Neural cell (in vitro differentiated cells): ENCODE data around the gene MYF6. TPM values are rescaled to one million over a fixed set of nuclear protein-coding genes. Genes with fewer than 3 reads are reported as not detected.

Source experiments
- H2AFZ ChIP-seq: fragments of 200-600, 300-800 bp; sonication (generic), shearing (Covaris generic); 2 replicates; pipeline ENCODE4 v1.6.0; 2014; ENCODE audit warnings: low read depth, mild to moderate bottlenecking, antibody characterized with exemption, low read length, moderate library complexity
- H3F3A ChIP-seq: fragments of 200-600 bp; shearing (Covaris generic); 2 replicates; pipeline ENCODE4 v1.6.1; 2016; ENCODE audit warnings: mild to moderate bottlenecking, moderate library complexity, mixed read lengths, antibody characterized with exemption, low read length; ENCODE audit not compliant: insufficient read depth, poor library complexity, severe bottlenecking
- H3K27ac ChIP-seq: fragments of 200-600, 300-800 bp; sonication (generic), shearing (Covaris generic); 2 replicates; pipeline ENCODE4 v1.5.1; 2014; ENCODE audit warnings: mild to moderate bottlenecking, low read length, moderate library complexity
- H3K27me3 ChIP-seq: fragments of 300-800, 200-600 bp; sonication (generic), shearing (Covaris generic); 2 replicates; pipeline ENCODE4 v1.6.0; 2014; ENCODE audit warnings: mild to moderate bottlenecking, low read depth, low read length, moderate library complexity; ENCODE audit not compliant: insufficient read depth
- H3K36me3 ChIP-seq: fragments of 300-800, 200-600 bp; sonication (generic), shearing (Covaris generic); 2 replicates; pipeline ENCODE4 v1.5.1; 2014; ENCODE audit warnings: mild to moderate bottlenecking, antibody characterized with exemption, low read length, moderate library complexity; ENCODE audit not compliant: insufficient read depth
- H3K4me2 ChIP-seq: fragments of 300-800, 200-600 bp; sonication (generic), shearing (Covaris generic); 2 replicates; pipeline ENCODE4 v1.6.0; 2014; ENCODE audit warnings: mild to moderate bottlenecking, low read length
- H3K4me3 ChIP-seq: fragments of 300-800, 200-600 bp; sonication (generic), shearing (Covaris generic); 2 replicates; pipeline ENCODE4 v1.5.1; 2014; ENCODE audit warnings: mild to moderate bottlenecking, low read length, moderate library complexity
- H3K79me2 ChIP-seq: fragments of 200-600 bp; shearing (Covaris generic); replicated peaks from 2 replicates; pipeline ENCODE4 v1.6.0; 2014; ENCODE audit warnings: mild to moderate bottlenecking, low read length, moderate library complexity; ENCODE audit not compliant: insufficient read depth
- H3K9ac ChIP-seq: fragments of 300-800, 200-600 bp; sonication (generic), shearing (Covaris generic); 2 replicates; pipeline ENCODE4 v1.6.1; 2016; ENCODE audit warnings: mild to moderate bottlenecking, low read length, mixed read lengths
- H3K9me2 ChIP-seq: fragments of 200-600 bp; shearing (Covaris generic); 2 replicates; pipeline ENCODE4 v1.6.1; 2016; ENCODE audit warnings: mild to moderate bottlenecking, low read length, mixed read lengths; ENCODE audit not compliant: insufficient read depth
- H3K9me3 ChIP-seq: fragments of 200-600, 300-800 bp; sonication (generic), shearing (Covaris generic); 2 replicates; pipeline ENCODE4 v1.6.1; 2016; ENCODE audit warnings: mild to moderate bottlenecking, mixed run types, low read length, moderate library complexity, mixed read lengths
- H4K20me1 ChIP-seq: fragments of 200-600 bp; shearing (Covaris generic); 2 replicates; pipeline ENCODE4 v1.6.1; 2016; ENCODE audit warnings: mild to moderate bottlenecking, mixed run types; ENCODE audit not compliant: insufficient read depth
- EP300 ChIP-seq: fragments of 450-650 bp; conservative IDR thresholded peaks from 2 replicates; pipeline ENCODE4 v1.6.1; 2014; ENCODE audit warnings: antibody characterized with exemption, mild to moderate bottlenecking, moderate library complexity; ENCODE audit not compliant: poor library complexity, severe bottlenecking
- EZH2 ChIP-seq: fragments of 200-600, 300-800 bp; shearing (Covaris generic), sonication (generic); IDR thresholded peaks from 2 replicates; pipeline ENCODE4 v1.6.1; 2014; ENCODE audit warnings: antibody characterized with exemption, low read length, borderline replicate concordance, mild to moderate bottlenecking; ENCODE audit not compliant: insufficient read depth, poor library complexity, severe bottlenecking
- MXI1 ChIP-seq: fragments of 450-650 bp; conservative IDR thresholded peaks from 2 replicates; pipeline ENCODE4 v1.6.1; 2014; ENCODE audit warnings: antibody characterized with exemption, mild to moderate bottlenecking; ENCODE audit not compliant: poor library complexity, severe bottlenecking
- POLR2AphosphoS5 ChIP-seq: IDR thresholded peaks from 2 replicates; pipeline ENCODE4 v1.6.1; 2012
- RAD21 ChIP-seq: fragments of 450-650 bp; conservative IDR thresholded peaks from 2 replicates; pipeline ENCODE4 v1.6.1; 2014; ENCODE audit warnings: antibody characterized with exemption, mild to moderate bottlenecking, moderate library complexity
- SMC3 ChIP-seq: fragments of 450-650 bp; conservative IDR thresholded peaks from 2 replicates; pipeline ENCODE4 v1.6.1; 2014; ENCODE audit warnings: antibody characterized with exemption, mild to moderate bottlenecking, moderate library complexity; ENCODE audit not compliant: poor library complexity
- TAF1 ChIP-seq: IDR thresholded peaks from 2 replicates; pipeline ENCODE4 v1.6.1; 2012; ENCODE audit warnings: low read depth
- polyA plus RNA-seq: library from polyadenylated mRNA; depleted of rRNA; stranded (reverse); fragments of >200 nt; gene quantifications from 2 replicates; pipeline ENCODE4 v1.2.3, GENCODE V29; 2014
- TF ChIP-seq, protein P1 (sequence below): fragments of 450-650 bp; IDR thresholded peaks from 2 replicates; pipeline ENCODE4 v1.5.1; 2014; ENCODE audit warnings: antibody characterized with exemption, mild to moderate bottlenecking, moderate library complexity; ENCODE audit not compliant: poor library complexity, severe bottlenecking
- TF ChIP-seq, protein P2 (sequence below): IDR thresholded peaks from 2 replicates; pipeline ENCODE4 v1.6.1; 2012; ENCODE audit warnings: borderline replicate concordance

MYF6 gene
- polyA plus RNA-seq, 1 donor from 2014 or later = not detected

DNA sequence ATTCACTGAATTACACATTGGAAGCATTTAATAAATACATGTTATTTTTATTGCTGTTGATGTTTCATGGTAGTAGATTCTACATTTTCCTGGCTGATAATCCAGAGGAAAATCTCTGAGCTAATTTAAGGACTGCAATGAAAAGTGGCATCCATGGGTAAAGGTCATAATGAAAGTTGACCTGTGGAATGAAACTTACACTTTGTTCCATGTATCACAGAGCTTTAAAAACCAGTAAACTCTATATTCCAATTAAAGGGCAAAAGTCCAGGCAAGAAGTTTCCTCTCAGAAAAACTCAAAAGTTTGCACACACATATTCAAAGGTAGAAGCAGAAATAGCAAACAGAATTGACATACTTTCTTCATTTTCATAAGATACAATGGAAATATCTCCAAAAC, 44.8 kb upstream of the MYF6 start:
- Histone ChIP-seq H2AFZ (no peak overlapping the region), H3K9me2 (no peaks in the 10 kb centered on the region), H4K20me1 (no peaks in the 10 kb centered on the region), H3K4me3 (no peak overlapping the region), H3K79me2 (no peaks in the 10 kb centered on the region), H3K9ac (no peak overlapping the region), H3K27me3 (no peaks in the 10 kb centered on the region), H3K9me3 (no peaks in the 10 kb centered on the region), H3F3A (no peaks in the 10 kb centered on the region), H3K27ac (no peak overlapping the region), H3K36me3 (no peaks in the 10 kb centered on the region), H3K4me2 (no peak overlapping the region)
- TF ChIP-seq SMC3 (no peak), RAD21 (no peak), EP300 (no peak), POLR2AphosphoS5 (no peak)
- TF ChIP-seq, protein P1, sequence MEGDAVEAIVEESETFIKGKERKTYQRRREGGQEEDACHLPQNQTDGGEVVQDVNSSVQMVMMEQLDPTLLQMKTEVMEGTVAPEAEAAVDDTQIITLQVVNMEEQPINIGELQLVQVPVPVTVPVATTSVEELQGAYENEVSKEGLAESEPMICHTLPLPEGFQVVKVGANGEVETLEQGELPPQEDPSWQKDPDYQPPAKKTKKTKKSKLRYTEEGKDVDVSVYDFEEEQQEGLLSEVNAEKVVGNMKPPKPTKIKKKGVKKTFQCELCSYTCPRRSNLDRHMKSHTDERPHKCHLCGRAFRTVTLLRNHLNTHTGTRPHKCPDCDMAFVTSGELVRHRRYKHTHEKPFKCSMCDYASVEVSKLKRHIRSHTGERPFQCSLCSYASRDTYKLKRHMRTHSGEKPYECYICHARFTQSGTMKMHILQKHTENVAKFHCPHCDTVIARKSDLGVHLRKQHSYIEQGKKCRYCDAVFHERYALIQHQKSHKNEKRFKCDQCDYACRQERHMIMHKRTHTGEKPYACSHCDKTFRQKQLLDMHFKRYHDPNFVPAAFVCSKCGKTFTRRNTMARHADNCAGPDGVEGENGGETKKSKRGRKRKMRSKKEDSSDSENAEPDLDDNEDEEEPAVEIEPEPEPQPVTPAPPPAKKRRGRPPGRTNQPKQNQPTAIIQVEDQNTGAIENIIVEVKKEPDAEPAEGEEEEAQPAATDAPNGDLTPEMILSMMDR = no peak

GRCh38 chr12:80670214-80670613, 37.2 kb upstream of the MYF6 start:
- no peak overlapping the region for H3K4me3 ChIP-seq
- no peaks in the 10 kb centered on the region for H3F3A ChIP-seq
- H3K36me3 ChIP-seq = no peaks in the 10 kb centered on the region
- H4K20me1 ChIP-seq = no peaks in the 10 kb centered on the region
- H2AFZ ChIP-seq = no peak overlapping the region
- H3K9me2 ChIP-seq = no peaks in the 10 kb centered on the region
- H3K27me3 ChIP-seq = no peaks in the 10 kb centered on the region
- no peak overlapping the region for H3K27ac ChIP-seq
- TF ChIP-seq EZH2 (no peak), RAD21 (no peak), MXI1 (no peak), POLR2AphosphoS5 (no peak), TAF1 (no peak), EP300 (no peak), SMC3 (no peak)
- TF ChIP-seq, protein P1 = no peak
- TF ChIP-seq, protein P2, sequence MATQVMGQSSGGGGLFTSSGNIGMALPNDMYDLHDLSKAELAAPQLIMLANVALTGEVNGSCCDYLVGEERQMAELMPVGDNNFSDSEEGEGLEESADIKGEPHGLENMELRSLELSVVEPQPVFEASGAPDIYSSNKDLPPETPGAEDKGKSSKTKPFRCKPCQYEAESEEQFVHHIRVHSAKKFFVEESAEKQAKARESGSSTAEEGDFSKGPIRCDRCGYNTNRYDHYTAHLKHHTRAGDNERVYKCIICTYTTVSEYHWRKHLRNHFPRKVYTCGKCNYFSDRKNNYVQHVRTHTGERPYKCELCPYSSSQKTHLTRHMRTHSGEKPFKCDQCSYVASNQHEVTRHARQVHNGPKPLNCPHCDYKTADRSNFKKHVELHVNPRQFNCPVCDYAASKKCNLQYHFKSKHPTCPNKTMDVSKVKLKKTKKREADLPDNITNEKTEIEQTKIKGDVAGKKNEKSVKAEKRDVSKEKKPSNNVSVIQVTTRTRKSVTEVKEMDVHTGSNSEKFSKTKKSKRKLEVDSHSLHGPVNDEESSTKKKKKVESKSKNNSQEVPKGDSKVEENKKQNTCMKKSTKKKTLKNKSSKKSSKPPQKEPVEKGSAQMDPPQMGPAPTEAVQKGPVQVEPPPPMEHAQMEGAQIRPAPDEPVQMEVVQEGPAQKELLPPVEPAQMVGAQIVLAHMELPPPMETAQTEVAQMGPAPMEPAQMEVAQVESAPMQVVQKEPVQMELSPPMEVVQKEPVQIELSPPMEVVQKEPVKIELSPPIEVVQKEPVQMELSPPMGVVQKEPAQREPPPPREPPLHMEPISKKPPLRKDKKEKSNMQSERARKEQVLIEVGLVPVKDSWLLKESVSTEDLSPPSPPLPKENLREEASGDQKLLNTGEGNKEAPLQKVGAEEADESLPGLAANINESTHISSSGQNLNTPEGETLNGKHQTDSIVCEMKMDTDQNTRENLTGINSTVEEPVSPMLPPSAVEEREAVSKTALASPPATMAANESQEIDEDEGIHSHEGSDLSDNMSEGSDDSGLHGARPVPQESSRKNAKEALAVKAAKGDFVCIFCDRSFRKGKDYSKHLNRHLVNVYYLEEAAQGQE = no peak
- no peak overlapping the region for H3K4me2 ChIP-seq
- no peak overlapping the region for H3K9ac ChIP-seq
- no peaks in the 10 kb centered on the region for H3K79me2 ChIP-seq
- H3K9me3 ChIP-seq = no peaks in the 10 kb centered on the region
